NCI-H187 treated with DMSO at 0.1 percent for 48 hours (cell line): ENCODE data around the gene G6PC3.
"Not testable (repeated sequence)": the region's sequence is repeated elsewhere in the genome, so short reads cannot be mapped to it uniquely, and the experiment has no call there.

Source experiments
- DNase-seq: peaks from one replicate; lab custom pipeline; 2025; lab: John Stamatoyannopoulos, UW

Gene G6PC3

GRCh38 chr17:44108440-44109311 is 38.1 kb downstream of the G6PC3 start:
- DNase-seq: no peak

GRCh38 chr17:44109312-44109630 is 38.7 kb downstream of the G6PC3 start:
- no peak for DNase-seq

DNA sequence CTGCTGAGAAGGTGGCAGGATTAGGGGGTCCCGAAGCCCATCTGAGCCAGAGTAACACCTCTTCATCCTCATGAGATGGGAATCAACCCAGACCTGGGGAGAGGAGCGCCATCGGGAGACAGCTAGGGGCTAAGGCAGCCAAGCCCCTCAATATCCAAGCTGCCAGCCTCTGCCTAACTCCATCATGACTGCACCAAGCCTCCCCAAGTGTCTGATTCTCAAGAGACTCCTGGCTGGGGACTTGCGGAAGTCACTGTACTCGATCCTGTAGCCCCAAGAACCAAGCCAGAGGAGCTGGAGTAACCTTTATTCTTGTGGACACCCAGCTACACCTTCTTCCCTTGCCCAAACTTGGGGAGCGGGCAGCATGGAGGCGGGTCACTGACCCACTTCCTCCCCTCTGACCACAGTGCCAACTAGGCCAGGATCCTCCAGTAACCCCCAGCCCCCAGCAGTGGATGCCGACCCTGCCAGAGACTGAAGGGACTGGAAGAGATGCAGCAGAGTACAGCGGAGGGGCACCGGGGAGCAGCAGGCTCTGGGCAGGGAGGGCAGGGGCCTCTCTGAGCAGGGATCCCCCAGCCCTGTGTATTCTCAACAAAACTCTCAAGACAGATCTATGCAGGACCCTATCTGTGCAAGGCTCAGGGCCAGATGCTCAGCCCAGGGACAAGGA is 39.6 kb downstream of the G6PC3 start:
- DNase-seq: no peak

GRCh38 chr17:44110823-44111633 is 40.5 kb downstream of the G6PC3 start:
- peak; percentile 65 for DNase-seq

GRCh38 chr17:44111777-44112176 is 41.2 kb downstream of the G6PC3 start:
- DNase-seq: no peak

DNA sequence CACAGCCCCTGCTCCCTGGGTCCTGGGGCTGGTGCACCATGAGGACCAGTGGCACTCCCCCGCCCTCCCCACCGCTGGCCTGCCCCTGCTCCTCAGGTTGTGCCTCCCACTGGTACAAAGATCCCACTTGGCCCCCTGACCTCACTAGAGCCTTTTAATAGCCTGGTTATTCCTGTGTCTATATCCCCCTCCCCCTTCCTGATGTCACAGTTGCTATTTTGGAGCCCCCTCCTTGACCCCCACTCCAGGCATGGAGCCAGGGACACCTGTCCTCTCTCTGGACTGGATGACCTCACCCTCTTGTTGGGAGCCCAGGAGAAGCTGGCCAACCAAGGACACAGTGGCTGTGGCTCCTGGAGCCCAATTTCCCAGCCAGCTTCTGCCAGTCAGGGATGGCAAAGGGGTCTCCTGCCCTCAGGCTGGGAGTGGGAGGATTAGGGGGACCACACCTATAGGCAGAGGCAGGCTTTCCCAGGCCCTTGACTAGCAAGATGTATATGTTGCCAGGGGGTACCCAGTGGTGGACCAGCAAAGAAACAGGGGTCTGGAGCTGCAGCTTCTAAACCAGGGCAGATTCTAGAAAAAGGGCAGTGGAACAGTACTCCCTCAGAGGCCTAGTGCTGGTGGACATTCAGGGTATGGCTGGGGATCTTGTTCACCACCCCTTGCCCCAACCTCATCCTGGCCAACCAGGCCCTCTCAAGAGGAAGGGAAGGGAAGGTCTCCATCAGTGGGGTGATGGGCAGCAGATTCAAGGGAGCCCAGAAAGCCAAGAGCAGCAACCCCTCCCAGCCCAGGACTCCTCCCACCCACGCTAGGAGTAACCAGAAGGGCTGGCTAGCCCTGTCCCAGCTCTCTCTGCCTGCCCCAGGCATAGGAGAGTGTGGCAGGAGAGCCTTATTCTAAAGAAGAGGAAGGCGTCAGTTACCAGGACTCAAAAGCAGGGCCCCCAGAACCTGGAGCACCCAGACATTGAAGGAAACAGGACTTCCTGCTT is 42.0 kb downstream of the G6PC3 start:
- DNase-seq: no peak

DNA sequence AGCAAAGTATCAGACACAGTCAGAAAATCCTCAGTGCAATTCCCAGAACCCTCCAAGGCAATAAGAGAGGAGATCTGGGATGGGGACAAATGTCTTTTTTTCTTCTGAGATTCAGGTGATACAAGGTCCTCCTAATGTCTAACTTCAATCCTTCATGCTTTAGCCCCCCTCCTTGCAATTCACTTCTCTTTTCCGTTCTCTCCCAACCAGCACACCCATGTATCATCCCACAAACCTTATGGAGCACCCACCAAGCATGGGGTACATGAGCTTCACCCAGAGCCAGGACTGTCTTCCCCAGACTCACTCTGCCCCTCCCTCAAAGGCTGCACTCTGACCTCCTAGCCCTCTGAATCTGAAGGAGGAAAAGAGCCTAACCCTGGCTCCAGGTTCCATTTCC is 42.8 kb downstream of the G6PC3 start:
- DNase-seq: no peak

DNA sequence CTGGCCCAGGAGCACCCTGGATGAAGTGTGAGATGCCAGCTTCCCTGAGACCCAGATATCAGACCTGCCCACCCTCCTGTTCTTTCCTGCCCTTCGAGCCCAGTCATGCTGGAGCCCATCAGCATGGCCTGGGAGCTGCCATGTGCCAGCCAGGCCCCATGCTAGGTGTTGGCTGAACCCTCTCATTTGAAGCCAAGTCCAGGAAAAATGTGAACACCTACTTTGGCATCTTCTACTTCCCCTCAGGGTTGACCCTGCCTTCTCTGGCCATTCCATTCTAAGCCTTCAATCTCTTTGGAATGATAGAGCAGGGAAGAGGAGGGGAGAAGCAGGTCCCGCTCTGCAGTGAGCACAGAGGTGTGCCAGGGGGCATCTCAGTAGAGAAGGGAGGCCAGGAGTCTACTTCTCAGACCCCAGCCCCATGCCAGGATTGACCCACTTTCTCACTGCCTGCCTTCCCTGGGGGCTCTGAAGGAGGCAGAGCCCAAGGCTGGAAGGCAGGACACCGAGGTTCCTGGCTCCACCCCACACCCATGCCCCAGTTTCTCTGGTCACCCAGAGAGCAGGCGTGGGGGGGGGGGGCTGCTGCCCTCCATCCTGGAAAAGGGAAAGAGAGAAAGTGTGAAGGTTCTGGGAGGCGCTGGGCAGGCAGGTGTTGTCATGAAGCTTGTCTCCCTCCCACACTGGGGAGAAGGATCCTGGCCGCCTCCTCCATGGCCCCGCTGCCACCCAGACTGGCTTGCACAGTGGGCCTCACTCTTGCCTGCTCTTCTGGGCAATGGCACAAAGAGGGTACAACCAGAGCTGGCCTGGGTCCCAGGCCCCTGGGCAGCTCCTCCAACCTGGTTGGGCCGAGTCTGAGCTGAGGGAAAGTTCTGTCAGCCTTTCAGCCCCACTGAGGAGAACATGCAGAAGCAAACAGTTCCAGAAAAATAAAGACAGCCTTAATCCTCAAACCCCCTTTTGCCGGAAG is 43.6 kb downstream of the G6PC3 start:
- DNase-seq: no peak

GRCh38 chr17:44115585-44116415 is 45.3 kb downstream of the G6PC3 start:
- no peak for DNase-seq

DNA sequence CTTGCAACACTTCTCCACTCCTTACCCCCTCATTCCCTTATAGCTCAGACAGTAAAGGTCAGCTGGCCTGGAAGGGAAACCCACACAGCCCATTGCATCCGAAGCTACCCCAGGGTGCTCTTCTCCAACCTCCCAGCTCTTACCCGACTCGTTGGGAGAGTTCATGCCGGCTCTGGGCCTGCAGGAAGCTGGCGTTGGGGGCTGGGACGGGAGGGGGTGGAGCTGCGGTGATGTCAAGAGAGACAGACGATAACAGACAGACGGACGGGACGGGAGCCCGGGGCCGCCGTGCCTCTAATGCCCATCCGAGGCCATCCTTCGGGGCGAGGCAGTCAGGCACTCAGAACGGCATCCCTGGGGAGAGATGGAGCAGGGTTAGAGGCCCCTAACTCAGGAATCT is 46.8 kb downstream of the G6PC3 start:
- DNase-seq: no peak

- DNase-seq: no peak
Observed at GRCh38 chr17:44118427-44119050, 48.0 kb downstream of the G6PC3 start.

DNA sequence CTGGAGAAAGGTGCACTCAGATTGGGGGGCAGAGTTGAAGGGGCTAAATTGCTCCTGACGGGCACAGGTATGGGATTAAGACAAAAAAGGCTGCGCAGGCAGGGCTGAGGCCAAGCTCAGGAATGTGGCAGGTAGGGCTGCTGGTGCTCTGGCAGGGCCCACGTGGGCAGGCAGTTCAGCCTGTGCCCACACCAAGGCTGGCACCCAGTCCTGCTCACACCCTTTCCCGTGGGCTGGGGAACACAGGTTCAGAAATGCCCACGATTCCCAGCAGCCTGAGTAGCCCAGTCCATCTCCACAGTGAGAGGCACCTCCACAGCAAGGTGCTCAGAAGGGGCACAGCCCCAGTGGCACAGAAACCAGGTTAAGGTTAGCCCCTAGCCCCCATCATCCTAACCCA is 48.5 kb downstream of the G6PC3 start:
- DNase-seq: no peak

- no peak for DNase-seq
Observed at GRCh38 chr17:44119798-44120197, 49.3 kb downstream of the G6PC3 start.

DNA sequence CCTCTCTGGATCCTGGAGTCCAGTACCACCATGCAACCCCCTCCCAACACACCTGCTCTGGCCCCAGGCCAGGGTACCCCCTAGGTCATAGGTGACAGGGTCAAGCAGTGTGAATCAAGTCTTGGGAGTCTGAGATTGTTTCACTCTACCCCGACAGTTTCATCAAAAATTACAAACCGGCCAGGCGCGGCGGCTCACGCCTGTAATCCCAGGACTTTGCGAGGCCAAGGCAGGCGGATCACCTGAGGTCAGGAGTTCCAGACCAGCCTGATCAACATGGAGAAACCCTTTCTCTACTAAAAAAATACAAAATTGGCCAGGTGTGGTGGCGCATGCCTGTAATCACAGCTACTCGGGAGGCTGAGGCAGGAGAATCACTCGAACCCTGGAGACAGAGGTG is 49.7 kb downstream of the G6PC3 start:
- not testable (repeated sequence) for DNase-seq

DNA sequence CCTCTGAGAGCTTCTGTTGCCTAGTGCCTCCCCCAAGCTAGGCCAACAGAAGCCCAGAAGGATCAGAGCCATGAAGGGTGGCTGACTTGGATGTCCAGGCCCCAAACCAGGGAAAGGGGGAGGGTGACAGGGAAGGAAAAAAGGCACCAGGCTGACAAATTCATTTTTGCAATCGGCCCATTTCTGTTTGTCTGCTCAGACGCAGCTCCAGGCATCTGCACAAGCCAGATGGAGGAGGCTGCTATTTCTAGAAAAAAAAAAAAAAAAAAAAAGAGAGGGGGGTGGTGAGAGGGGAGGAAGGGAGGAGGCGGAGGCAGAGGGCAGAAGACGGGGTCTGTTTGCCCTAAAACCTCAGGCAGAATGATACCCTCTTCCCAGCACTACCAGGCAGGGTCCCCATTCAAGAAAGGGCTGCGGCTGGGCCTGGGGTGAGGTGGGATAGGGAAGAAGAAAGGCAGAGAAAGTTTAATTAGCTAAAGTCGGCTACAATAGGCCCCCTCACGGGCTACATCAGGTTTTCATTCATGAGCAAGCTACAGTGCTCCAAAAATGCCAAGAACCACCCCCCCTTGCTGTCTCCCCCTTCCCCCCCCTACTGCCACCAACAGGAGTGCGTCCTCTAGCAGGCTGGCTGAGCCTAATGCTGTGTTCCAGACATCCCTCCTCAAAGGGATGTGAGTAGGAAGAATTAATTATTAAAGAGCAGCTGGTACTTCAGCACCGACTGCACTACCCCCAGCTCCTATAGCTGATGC is 50.5 kb downstream of the G6PC3 start:
- no peak for DNase-seq

- DNase-seq: no peak
Observed at GRCh38 chr17:44121997-44122815, 51.7 kb downstream of the G6PC3 start.

GRCh38 chr17:44122816-44123355 is 52.4 kb downstream of the G6PC3 start:
- no peak for DNase-seq
